Measurements from ENCODE around the gene PRPF38B.

PRPF38B gene

DNA sequence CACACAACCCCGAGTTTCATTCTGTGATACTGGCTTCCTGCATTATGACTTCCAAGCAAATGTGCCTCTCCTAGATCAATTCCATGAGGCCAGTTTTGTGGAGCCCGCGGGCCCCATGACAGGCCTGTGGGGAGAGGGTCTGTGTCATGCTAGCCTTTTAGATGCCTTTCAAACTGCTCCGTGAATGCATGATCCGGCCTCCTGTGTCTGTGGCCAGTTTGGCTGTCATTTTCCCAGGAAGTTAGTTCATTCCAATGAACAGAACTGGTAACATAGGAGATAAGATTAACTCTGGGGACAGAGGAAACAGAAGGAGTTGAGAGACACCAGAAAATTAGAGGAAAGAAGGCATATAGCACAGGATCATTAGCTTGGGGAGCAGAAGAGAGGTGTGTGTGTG is 23.8 kb downstream of the PRPF38B start:
- DNase-seq = no peak
- intact Hi-C loops (cut with DNase I) = no loop called here

DNA sequence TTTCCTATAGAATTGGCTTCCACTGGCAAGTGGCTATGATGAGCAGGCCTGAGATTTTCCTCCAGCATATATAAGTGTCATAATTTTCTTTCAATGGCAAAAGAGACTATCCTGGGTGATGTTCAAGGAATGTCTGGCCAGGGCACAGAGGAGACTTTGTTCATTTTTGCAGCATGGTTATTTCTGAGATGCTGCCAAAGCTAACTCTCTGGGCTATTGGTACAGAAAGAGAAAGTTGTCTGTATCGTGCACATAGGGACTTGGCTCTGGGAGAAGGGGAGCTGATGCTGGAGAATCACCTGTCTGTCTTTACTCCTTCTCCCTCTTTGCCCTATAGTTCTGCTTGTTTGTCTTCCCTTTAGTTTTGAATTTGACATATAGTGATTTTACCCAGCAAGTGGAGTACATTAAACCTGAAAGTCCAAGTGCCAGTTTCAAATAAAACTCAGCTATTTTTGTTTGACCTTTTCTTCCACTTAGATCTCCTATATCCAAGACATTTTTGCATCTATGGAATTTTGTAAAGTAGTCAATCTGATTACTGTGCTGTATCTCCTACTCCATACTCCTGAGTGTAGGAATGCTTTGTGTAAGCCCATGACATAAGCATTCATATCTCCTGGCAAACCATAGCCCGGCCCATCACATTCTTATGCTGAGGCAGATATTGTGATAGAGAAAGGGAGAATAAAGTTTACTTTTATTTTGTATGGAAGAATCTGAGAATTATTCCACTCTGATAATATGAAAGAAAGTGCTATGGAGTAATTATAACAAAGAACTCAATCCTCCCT is 24.5 kb downstream of the PRPF38B start:
- DNase-seq = no peak
- intact Hi-C loops (cut with DNase I) = no loop called here

DNA sequence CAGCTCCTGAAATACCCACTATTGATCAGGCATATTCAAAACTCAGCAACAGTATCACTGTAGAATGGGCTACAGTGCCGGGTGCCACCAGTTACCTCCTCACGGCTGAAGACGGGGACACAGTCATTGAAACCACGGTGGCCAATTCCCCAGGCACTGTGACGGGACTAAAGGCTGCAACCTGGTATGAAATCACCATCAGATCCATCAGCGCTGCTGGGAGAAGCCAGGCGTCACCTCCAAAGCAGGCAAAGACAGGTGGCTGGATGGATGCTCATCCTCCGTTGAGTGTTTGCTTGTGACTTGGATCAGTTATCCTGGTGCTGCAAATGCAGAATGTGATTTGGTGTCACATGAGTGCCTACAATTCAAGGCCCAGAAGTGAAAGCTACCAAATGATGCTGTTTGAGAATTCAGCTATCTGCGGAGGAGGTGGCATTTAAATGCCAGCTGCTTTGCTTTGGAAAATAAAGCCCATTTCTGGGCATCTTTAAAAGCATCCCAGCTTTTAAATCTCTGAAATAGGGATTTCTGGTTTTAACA is 25.7 kb downstream of the PRPF38B start:
- intact Hi-C loops (cut with DNase I) = no loop called here
- DNase-seq = peak in 6 of 10 donors; percentile 17 to 85 (median 40)

- intact Hi-C loops (cut with DNase I) = no loop called here
- DNase-seq = peak in 1 of 10 donors; percentile 24
Measured at GRCh38 chr1:108718927-108719655, 27.0 kb downstream of the PRPF38B start.

GRCh38 chr1:108719656-108720435 is 27.7 kb downstream of the PRPF38B start:
- DNase-seq = peak in 1 of 10 donors; percentile 27
- intact Hi-C loops (cut with DNase I) = no loop called here

GRCh38 chr1:108722292-108722691 is 30.2 kb downstream of the PRPF38B start:
- intact Hi-C loops (cut with DNase I) = no loop called here
- DNase-seq = no peak

DNA sequence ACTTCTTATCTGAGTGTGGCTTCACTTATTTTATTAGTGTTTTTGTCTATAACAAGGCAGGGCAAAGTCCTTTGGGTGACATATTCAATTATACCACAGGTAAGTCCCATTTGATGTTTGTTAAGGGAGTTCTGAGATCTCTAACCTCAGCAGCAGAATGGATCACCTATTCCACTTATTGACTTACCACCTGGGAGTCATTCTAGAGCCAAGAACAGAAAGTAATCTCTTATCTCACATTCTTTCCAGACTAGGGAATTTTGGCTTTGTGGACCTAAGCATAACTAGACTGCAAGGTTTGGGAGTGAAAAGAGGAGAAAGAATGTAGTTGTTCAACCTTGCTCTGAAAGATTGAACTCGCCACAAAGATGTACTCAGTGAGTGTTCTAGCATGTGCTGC is 33.8 kb downstream of the PRPF38B start:
- intact Hi-C loops (cut with DNase I) = no loop called here
- DNase-seq = no peak

DNA sequence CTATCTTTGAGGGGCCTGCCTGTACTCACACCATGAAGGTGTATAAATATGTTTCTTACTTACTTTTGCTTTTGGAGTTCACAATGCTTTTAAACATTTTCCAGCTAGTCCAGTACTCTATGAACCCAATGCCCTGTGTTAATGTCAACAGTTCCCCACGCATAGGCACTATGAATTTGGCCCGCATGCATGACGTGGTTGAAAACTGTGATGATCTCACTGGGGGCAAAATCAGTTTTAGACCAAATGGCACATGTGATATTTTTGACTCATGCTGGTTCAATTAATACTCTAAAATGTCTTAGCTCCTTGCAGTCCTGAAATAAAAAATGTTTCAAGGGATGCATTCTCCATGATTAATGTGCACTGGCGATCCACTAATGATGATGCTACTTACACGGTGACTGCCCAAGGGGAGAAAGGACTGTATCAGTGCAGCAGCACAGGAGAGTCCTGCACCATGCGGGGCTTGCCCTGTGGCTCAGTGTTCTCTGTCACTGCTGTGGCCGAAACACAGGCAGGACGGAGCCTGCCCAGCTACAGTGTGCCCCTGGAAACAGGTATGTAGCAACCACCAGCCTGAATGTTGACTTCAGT is 36.3 kb downstream of the PRPF38B start:
- DNase-seq = no peak

GRCh38 chr1:108729481-108729880 is 37.4 kb downstream of the PRPF38B start:
- intact Hi-C loops (cut with DNase I) = no loop called here
- no peak for DNase-seq

More for the DNA sequence above, 36.3 kb downstream of the PRPF38B start:
- intact Hi-C loops (cut with DNase I) = no loop called here

DNA sequence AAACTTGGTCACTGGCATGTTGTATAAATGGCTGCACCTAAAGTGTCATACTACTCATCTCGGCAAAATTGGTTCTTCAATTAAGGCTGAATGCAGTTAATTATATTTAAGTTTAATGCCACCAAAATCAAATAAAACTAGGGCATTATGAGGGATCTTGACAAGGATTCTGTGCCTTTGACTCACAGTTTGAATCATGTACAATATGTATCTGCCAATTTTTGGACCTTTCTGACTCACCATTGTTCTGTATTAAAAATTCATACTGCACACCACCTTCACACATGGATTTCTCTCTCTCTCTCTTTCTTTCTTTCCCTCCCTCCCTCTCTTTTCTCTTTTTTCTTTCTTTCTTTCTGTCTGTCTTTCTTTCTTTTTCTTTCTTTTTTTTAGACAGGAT is 40.3 kb downstream of the PRPF38B start:
- DNase-seq = no peak
- intact Hi-C loops (cut with DNase I) = no loop called here

GRCh38 chr1:108734171-108734865 is 42.2 kb downstream of the PRPF38B start:
- peak in 1 of 10 donors; percentile 24 for DNase-seq
- intact Hi-C loops (cut with DNase I) = no loop called here

GRCh38 chr1:108742253-108742652 is 50.1 kb downstream of the PRPF38B start:
- peak in 4 of 10 donors; percentile 25 to 81 (median 46) for DNase-seq
- intact Hi-C loops (cut with DNase I) = no loop called here

DNA sequence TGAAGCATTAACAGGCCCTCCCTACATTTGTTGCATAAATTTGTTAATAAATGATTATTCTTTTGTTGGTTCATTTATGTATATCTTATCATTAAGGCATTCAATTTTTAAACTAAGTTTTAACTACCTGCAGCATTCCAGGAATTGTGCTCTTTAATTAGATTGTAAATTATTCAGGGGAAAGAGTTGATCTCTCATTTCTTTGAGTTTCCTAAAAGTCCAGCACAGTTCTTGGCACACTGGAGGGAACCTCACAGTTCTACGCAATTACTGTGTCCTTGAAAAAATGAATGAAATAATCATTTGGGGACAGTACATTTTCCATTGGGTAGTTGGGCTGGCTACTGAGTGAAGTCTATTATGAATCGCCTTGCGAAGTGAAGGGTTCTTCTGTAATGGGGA is 53.9 kb downstream of the PRPF38B start:
- intact Hi-C loops (cut with DNase I) = loop anchor here (2.0 to 5.0 kb wide), 4 partner anchors 53 to 153 kb away; partner anchors contain the start of genes GPSM2 and PRPF38B
- no peak for DNase-seq

- intact Hi-C loops (cut with DNase I) = loop anchor here (2.0 to 5.0 kb wide), 4 partner anchors 54 to 152 kb away; partner anchors contain the start of genes GPSM2 and PRPF38B
- peak; percentile 97 to 100 (median 99) for DNase-seq
Measured at GRCh38 chr1:108746382-108747170, 54.5 kb downstream of the PRPF38B start, which contains the start of gene STXBP3. Gene STXBP3 (plus strand): TSS chr1:108746674. CDS start chr1:108746738, 64 bp downstream.

DNA sequence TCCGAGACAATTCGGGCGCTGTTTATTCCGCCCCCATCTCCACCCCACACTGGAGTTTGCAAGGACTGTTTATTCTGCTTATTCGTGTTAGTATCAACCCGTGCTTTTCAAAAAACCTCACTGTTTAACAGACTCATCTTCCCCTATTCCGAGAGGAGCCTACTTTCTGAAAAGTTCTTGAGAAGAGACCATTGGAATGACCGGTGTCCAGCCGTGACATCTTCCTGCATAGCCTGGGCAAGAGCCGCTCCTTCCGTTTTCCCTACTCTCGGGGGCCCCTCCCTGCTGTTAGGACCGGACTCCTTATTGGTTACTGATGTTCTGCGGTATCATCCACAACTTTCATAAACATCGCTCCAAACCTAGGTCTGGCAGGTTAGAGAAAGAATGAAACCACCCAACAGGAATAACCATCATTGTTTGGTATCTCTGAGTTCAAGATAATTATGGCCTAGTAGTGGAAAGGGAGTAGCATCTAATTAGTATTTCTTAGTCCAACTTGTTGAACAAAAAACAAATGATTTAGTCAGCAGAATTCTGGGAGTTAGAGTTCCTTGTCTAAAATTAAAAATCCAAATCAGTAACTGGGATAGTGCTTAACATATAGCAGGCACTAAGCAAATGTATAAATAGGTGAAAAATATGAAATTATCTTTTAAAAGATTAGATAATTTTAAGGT is 55.2 kb downstream of the PRPF38B start:
- DNase-seq = peak; percentile 38 to 95 (median 70)
- intact Hi-C loops (cut with DNase I) = loop anchor here (2.0 to 5.0 kb wide), 4 partner anchors 55 to 151 kb away; partner anchors contain the start of genes GPSM2 and PRPF38B

GRCh38 chr1:108747898-108748297 is 55.8 kb downstream of the PRPF38B start:
- DNase-seq = no peak
- intact Hi-C loops (cut with DNase I) = loop anchor here (2.0 to 5.0 kb wide), 4 partner anchors 55 to 151 kb away; partner anchors contain the start of genes GPSM2 and PRPF38B

- DNase-seq = no peak
- intact Hi-C loops (cut with DNase I) = loop anchor here (5.0 kb wide), 2 partner anchors 68 to 128 kb away; partner anchors contain the start of gene GPSM2
Measured at GRCh38 chr1:108749081-108749480, 57.0 kb downstream of the PRPF38B start.

All from posterior cingulate gyrus (tissue), 11 donors.